ENCODE results near the gene PIWIL4. TPM values are rescaled to one million over a fixed set of nuclear protein-coding genes. Genes with fewer than 3 reads are reported as not detected.
A peak's percentile ranks its signal among the peaks of the same experiment; 100 is the strongest.

The PIWIL4 gene
- total and polyA plus RNA-seq, 9 of the 15 experiments (the other 6 are each of a cell fraction or from before 2014, with no cell fraction given): 6.3 to 17.0 (median 10.8) TPM

DNA sequence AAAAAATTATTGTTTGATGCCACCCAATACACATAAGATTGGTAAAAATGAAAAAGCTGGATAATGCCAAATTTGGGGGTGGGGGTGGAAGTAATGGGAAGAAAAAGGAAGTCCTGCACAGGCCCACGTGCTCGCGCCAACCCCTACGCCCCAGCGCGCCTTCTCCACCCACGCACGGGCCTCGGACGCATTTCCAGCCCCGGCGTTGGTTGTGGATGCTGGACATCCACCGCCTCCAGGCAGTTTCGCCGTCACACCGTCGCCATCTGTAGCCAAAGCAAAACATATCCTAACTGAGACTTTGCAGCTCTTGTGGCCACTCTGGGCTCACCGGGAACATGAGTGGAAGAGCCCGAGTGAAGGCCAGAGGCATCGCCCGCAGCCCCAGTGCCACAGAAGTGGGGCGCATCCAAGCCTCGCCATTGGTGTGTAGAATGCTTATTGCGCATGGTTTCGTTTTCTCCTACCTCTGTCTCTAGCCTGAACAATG, at the start of gene PIWIL4 (continued):
- TF ChIP-seq ZNF444 (CRISPR knock-in tag; IDR thresholded peaks at IDR 0.05): no peak
- no peak for TF ChIP-seq CCAR2 (IDR thresholded peaks at IDR 0.05; ENCODE audit: low read depth, low read length)
- peak; percentile 34 for TF ChIP-seq TAF9B (IDR thresholded peaks at IDR 0.05; ENCODE audit: partially characterized antibody)
- no peak for TF ChIP-seq GATAD2B (IDR thresholded peaks at IDR 0.05; ENCODE audit: borderline replicate concordance)
- no peak for TF ChIP-seq ZNF79 (CRISPR knock-in tag; IDR thresholded peaks at IDR 0.05; ENCODE audit: low read depth)
- no peak for TF ChIP-seq XRCC4 (IDR thresholded peaks at IDR 0.05; ENCODE audit: extremely low read depth, insufficient read depth, insufficient read length)
- no peak for TF ChIP-seq ASH1L (IDR thresholded peaks at IDR 0.05; ENCODE audit: borderline replicate concordance, low read depth, partially characterized antibody)
- TF ChIP-seq, protein P1, sequence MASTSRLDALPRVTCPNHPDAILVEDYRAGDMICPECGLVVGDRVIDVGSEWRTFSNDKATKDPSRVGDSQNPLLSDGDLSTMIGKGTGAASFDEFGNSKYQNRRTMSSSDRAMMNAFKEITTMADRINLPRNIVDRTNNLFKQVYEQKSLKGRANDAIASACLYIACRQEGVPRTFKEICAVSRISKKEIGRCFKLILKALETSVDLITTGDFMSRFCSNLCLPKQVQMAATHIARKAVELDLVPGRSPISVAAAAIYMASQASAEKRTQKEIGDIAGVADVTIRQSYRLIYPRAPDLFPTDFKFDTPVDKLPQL (IDR thresholded peaks at IDR 0.05; ENCODE audit: extremely low read depth, insufficient read length): no peak
- no peak for TF ChIP-seq ZBTB5 (IDR thresholded peaks at IDR 0.05)
- TF ChIP-seq, protein P2, sequence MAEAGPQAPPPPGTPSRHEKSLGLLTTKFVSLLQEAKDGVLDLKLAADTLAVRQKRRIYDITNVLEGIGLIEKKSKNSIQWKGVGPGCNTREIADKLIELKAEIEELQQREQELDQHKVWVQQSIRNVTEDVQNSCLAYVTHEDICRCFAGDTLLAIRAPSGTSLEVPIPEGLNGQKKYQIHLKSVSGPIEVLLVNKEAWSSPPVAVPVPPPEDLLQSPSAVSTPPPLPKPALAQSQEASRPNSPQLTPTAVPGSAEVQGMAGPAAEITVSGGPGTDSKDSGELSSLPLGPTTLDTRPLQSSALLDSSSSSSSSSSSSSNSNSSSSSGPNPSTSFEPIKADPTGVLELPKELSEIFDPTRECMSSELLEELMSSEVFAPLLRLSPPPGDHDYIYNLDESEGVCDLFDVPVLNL (CRISPR knock-in tag; IDR thresholded peaks at IDR 0.05; ENCODE audit: low read depth): no peak
- TF ChIP-seq RNF2 (IDR thresholded peaks at IDR 0.05): peak; percentile 78
- TF ChIP-seq SMARCA4 (IDR thresholded peaks at IDR 0.05): no peak
- peak; percentile 49; the same call in 1 of the 2 replicates for TF ChIP-seq CTBP1 (IDR thresholded peaks at IDR 0.05; ENCODE audit: borderline replicate concordance)
- TF ChIP-seq, protein P3, sequence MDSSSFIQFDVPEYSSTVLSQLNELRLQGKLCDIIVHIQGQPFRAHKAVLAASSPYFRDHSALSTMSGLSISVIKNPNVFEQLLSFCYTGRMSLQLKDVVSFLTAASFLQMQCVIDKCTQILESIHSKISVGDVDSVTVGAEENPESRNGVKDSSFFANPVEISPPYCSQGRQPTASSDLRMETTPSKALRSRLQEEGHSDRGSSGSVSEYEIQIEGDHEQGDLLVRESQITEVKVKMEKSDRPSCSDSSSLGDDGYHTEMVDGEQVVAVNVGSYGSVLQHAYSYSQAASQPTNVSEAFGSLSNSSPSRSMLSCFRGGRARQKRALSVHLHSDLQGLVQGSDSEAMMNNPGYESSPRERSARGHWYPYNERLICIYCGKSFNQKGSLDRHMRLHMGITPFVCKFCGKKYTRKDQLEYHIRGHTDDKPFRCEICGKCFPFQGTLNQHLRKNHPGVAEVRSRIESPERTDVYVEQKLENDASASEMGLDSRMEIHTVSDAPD (CRISPR knock-in tag; IDR thresholded peaks at IDR 0.05): no peak
- no peak for TF ChIP-seq TCF7 (IDR thresholded peaks at IDR 0.05; ENCODE audit: borderline replicate concordance)
- TF ChIP-seq XRCC3 (IDR thresholded peaks at IDR 0.05): no peak
- no peak for TF ChIP-seq BACH1 (tag; IDR thresholded peaks at IDR 0.05)
- no peak for TF ChIP-seq KLF16 (IDR thresholded peaks at IDR 0.05)
- TF ChIP-seq, protein P4, sequence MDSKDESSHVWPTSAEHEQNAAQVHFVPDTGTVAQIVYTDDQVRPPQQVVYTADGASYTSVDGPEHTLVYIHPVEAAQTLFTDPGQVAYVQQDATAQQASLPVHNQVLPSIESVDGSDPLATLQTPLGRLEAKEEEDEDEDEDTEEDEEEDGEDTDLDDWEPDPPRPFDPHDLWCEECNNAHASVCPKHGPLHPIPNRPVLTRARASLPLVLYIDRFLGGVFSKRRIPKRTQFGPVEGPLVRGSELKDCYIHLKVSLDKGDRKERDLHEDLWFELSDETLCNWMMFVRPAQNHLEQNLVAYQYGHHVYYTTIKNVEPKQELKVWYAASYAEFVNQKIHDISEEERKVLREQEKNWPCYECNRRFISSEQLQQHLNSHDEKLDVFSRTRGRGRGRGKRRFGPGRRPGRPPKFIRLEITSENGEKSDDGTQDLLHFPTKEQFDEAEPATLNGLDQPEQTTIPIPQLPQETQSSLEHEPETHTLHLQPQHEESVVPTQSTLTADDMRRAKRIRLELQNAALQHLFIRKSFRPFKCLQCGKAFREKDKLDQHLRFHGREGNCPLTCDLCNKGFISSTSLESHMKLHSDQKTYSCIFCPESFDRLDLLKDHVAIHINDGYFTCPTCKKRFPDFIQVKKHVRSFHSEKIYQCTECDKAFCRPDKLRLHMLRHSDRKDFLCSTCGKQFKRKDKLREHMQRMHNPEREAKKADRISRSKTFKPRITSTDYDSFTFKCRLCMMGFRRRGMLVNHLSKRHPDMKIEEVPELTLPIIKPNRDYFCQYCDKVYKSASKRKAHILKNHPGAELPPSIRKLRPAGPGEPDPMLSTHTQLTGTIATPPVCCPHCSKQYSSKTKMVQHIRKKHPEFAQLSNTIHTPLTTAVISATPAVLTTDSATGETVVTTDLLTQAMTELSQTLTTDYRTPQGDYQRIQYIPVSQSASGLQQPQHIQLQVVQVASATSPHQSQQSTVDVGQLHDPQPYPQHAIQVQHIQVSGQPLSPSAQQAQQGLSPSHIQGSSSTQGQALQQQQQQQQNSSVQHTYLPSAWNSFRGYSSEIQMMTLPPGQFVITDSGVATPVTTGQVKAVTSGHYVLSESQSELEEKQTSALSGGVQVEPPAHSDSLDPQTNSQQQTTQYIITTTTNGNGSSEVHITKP (IDR thresholded peaks at IDR 0.05; ENCODE audit: partially characterized antibody): no peak
- peak; percentile 51; the same call in 1 of the 2 replicates for TF ChIP-seq ZBTB17 (CRISPR knock-in tag; IDR thresholded peaks at IDR 0.05)
- no peak for TF ChIP-seq MECOM (CRISPR knock-in tag; IDR thresholded peaks at IDR 0.05)
- TF ChIP-seq ZNF384 (IDR thresholded peaks at IDR 0.05; ENCODE audit: low read depth, low read length): no peak
